Right kidney (tissue), 1 donor: ENCODE measurements around the gene ZNF280A.
"Not testable (repeated sequence)": the region's sequence is repeated elsewhere in the genome, so short reads cannot be mapped to it uniquely, and the experiment has no call there.

Experiments used
- DNase-seq: peaks from one replicate; pipeline ENCODE4 v3.0.0-alpha.2; 2016

Gene ZNF280A

DNA sequence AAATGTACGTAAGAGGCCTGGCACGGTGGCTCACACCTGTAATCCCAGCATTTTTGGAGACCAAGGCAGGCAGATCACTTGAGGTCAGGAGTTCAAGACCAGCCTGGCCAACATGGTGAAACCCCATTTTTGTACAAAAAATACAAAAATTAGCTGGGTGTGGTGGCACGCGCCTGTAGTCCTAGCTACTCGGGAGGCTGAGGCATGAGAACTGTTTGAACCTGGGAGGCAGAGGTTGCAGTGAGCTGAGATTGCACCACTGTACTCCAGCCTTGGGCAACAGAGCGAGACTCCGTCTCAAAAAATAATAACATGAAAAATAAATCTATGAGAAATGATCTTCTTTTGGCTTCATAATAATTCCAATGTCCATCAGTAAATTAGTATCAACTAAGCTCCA lies 9.2 kb downstream of the ZNF280A start:
- not testable (repeated sequence) for DNase-seq

GRCh38 chr22:22509912-22510311 lies 10.2 kb downstream of the ZNF280A start:
- DNase-seq: not testable (repeated sequence)

DNA sequence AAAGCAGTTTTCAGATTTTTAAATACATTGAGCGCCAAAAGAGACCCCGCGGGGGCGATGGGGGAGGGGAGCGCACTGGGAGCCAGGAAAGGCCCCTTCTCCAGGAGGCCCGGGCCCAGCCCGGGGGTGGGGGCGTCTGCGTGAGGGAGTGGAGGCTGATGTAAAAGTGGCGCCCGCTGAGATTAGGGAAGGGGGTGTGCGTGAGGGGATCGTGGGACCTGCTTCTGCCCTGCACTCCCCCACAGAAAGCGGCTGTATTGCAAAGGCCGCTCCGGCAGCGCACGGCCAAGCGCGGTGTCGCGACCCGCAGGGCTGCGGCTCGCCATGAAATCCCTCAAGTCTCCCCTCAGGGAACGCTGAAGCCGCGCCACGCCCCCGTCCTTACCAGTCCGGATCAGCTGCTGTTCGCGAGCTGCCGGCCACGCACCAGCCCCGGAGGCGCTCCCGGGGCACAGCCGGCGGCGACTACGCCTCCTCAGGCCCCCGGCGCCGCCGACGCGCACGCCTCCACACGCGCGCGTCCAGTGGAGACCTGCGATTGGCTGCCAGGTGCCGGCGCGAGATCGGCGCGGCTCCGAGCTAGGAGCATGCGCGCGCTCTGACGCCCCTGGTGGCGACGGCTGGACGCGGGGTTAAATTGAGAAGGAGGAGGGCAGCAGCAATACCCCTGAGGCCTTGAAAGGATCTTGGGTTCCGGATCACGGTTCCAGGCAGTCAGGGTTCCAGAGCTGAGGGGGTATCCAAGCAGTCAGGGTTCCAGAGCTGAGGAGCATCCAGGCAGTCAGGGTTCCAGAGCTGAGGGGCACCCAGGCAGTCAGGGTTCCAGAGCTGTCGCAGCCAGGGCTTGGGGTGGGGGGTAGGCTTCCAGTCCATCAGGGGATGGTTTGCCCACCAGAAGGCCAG lies 11.5 kb downstream of the ZNF280A start, which contains the start of gene ZNF280B:
TSS of gene ZNF280B (minus strand) at position 469 of the 903 bp plus-strand sequence. CDS start 19,344 bp downstream, outside the sequence.
- peak; percentile 88 for DNase-seq

- DNase-seq: no peak
Observed at GRCh38 chr22:22507743-22508273, 12.3 kb downstream of the ZNF280A start.

DNA sequence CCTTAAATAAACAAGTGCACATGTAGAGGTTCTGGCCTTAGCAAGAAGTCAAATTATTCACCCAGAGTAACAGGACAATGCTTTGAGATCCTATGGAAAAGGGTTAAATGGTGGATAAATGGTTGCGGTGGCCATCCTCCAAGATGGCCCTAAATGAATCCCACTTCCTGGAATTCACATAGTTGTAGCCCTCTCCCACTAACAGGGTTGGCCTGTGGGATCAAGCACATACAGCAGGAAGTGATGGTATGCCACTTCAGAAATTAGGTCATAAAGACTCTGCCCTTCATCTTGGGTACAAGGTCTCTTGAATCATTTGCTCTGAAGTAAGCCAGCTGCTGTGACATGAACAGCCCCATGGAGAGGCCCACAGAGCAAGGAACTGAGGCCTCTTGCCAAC lies 13.3 kb downstream of the ZNF280A start:
- no peak for DNase-seq

GRCh38 chr22:22498267-22498666 lies 21.8 kb downstream of the ZNF280A start:
- no peak for DNase-seq

DNA sequence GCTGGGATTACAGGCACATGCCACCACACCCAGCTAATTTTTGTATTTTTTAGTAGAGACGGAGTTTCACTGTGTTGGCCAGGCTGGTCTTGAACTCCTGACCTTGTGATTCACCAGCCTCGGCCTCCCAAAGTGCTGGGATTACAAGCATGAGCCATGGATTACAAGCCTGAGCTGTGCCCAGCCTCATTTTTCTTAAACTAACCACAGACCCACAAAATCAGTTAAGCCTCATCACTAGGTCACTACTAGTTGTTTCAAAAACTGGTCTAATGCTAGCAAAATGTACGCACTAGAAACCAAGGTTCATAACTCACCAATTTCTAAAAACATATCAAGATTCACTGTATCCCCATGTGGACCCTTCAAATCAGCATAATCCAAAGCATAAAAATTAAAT lies 28.5 kb downstream of the ZNF280A start:
- not testable (repeated sequence) for DNase-seq

GRCh38 chr22:22488736-22489135 lies 31.3 kb downstream of the ZNF280A start:
- no peak for DNase-seq

- DNase-seq: no peak
Observed at GRCh38 chr22:22487869-22488597, 32.0 kb downstream of the ZNF280A start.

- DNase-seq: no peak
Observed at GRCh38 chr22:22487059-22487458, 33.0 kb downstream of the ZNF280A start.

DNA sequence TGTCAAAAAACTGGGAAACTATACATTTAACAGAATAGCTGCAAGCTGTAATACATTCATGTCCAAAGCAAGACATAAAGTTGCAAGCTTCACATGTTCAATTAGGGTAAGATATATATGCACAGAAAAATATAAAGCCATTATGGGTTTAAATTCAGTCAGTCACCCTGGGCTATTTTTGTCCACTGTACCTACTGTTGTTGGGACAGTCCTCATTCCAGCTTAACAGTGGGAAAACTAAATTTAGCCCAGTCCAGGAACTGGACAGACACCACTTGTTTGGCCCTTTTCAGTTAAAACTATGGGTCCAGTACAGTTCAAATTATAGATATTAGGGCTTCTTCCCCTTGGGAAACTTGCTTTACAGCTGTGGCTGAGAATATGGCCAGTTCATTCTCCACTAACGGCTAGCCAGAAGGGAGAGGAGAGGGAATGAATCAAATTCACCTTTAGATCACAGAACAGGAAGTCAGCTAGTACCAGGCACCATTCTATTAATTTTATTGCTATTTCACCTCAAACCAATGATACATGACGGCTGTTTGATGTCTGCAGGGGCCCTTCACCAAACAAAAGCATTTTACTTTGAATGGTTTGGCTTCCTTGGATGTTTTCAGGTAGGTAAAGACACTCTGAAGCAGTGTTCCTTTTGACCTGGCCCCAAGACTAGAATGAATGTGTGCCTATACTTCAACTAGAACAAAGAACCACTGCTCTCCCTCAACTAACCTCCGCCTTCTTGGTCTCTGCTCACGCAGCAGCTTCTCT lies 33.8 kb downstream of the ZNF280A start:
- no peak for DNase-seq

DNA sequence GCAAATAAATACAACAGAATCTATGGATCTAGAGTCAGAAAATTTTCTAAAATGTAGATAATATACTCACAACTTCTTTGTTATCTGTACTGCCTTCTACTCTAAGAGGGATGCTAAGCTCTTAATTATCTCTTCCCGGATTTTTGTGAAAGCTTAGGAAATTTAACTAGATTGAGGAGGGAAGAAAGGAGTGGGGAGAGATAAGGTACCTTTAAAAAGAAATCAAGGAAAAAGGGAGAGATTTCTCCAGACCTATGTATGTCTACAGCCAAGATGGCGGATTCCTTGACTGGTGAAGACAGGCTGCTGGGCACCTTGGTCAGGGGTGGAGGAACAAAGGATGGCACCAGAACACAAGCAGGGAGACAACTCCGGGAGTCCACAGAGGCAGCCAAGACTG lies 34.5 kb downstream of the ZNF280A start:
- DNase-seq: no peak

DNA sequence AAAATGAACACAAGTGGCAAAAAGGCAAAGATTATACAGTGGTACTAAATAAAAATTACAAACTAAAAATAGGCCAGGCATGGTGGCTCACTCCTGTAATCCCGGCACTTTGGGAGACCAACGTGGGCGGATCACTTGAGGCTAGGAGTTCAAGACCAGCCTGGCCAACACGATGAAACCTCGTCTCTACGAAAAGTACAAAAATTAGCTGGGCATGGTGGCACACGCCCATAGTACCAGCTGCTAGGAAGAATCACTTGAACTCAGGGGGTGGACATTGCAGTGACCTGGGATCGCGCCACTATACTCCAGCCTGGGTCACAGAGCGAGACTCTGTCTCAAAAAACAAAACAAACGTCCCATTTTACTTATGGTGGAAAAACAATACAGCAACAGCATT lies 36.0 kb downstream of the ZNF280A start:
- DNase-seq: no peak

DNA sequence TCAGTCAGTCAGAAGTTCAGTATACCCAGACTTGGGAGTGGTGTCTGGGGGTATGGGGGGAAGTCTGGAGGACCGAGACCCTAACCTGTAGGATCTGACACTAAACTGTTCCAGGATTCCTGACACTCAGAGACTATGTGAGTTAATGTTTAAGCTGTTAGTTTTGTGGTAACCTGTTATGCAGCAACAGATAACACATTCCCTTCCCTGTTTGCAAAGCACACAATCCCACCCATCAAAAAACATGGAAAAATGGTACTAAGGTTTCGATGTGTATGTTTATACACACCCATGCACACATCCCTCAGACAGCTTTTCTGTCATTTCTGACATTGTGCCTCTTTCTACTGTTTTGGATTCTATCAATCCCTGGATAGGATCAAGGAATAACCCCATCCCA lies 39.1 kb downstream of the ZNF280A start:
- no peak for DNase-seq

DNA sequence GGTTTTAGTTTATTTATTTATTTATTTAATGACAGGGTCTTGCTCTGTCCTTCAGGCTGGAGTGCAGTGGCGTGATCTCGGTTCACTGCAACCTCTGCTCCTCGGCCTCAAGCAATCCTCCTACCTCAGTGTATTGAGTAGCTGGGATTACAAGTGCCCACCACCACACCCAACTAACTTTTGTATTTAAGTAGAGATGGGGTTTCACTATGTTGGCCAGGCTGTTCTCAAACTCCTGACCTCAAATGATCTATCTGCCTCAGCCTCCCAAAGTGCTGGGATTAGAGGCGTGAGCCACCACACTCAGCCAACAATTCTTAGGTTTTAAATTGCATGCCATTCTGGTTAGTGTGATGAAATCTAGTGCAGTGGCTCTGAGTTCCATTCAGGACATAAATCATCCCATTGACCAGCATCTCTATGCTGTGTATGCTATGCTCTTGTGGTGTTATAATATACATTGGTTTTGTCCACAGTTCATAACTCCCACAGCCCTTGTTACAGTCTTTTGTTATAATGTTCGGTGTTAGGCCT lies 40.0 kb downstream of the ZNF280A start:
- no peak for DNase-seq

- DNase-seq: no peak
Observed at GRCh38 chr22:22479116-22479515, 41.0 kb downstream of the ZNF280A start.

DNA sequence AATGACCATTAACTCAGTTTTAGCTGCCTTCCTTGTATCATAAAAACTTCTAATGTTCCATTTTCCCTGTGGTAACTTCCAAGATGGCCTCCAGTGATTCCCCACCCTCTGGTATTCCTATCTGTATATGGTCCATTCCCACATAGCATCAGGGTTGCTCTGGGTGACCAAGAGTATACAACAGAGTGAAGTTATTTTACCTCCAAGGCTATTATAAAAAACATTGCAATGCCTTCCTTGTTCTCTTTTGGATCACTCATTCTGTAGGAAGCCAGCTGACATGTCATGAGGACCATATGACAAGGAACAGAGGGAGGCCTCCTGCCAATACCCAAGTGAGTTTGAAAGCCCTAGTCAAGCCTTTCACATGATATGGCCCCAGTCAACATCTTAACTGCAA lies 41.6 kb downstream of the ZNF280A start:
- no peak for DNase-seq

DNA sequence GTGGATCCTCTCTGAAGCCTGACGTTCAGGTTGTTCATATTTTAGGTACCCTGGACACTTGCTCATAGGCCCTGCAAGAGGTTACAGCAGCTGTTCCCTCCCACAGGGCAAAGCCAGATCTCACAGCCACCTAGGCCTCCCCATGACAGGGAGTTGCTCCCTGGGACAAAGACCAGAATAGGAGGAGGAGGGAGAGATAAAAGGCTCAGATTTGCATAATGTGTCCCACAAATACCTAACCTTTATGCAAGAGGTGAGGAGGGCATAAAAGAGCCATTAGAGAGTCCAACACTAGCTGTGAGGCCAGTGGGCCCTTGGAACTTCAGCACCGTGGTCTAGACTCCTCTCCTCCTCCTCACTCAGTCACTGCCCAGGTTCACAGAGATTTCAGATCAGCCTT lies 45.3 kb downstream of the ZNF280A start:
- DNase-seq: no peak

- DNase-seq: not testable (repeated sequence)
Observed at GRCh38 chr22:22471104-22471503, 49.0 kb downstream of the ZNF280A start.

- DNase-seq: no peak
Observed at GRCh38 chr22:22469527-22469926, 50.5 kb downstream of the ZNF280A start.

DNA sequence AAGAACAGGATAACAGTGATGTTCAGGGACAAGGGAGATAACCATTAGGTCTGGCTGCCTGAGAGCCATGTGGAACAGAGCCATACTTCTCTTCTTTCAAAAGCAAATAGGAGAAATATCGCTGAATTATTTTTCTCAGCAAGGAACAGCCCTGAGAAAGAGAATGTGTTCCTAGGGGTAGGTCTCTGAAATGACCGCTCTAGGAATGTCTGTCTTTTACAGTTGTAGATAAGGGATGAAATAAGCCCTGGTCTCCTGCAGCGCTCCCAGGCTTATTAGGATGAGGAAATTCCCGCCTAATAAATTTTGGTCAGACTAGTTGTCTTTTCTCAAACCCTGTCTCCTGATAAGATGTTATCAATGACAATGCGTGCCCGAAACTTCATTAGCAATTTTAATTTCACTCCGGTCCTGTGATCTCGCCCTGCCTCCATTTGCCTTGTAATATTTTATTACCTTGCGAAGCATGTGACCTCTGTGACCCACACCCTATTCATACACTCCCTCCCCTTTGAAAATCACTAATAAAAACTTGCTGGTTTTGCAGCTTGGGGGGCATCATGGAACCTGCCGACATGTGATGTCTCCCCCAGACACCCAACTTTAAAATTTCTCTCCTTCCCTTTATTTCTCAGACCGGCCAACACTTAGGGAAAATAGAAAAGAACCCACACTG lies 51.1 kb downstream of the ZNF280A start:
- not testable (repeated sequence) for DNase-seq

GRCh38 chr22:22467112-22467511 lies 53.0 kb downstream of the ZNF280A start:
- DNase-seq: no peak
